NT2/D1 (cell line): ENCODE results near the gene TNPO3.

Source experiments
- DNase-seq: peaks from one replicate; pipeline ENCODE4 v3.0.0-alpha.2; 2011; ENCODE audit warnings: low read depth, low spot score
- H3K27me3 ChIP-seq: 2 replicates; pipeline ENCODE4 v1.6.0; 2011; ENCODE audit warnings: mild to moderate bottlenecking; ENCODE audit not compliant: insufficient read length, insufficient read depth
- H3K36me3 ChIP-seq: 2 replicates; pipeline ENCODE4 v1.6.1; 2011; ENCODE audit warnings: mild to moderate bottlenecking, low read length, mixed read lengths; ENCODE audit not compliant: insufficient read depth, insufficient read length
- H3K4me1 ChIP-seq: 2 replicates; pipeline ENCODE4 v1.5.1; 2011; ENCODE audit not compliant: insufficient read depth, insufficient read length
- H3K4me3 ChIP-seq: 2 replicates; pipeline ENCODE4 v1.5.1; 2011; ENCODE audit warnings: low read depth; ENCODE audit not compliant: insufficient read length
- H3K9ac ChIP-seq: 2 replicates; pipeline ENCODE4 v1.6.0; 2011; ENCODE audit warnings: low read depth; ENCODE audit not compliant: insufficient read length
- H3K9me3 ChIP-seq: 2 replicates; pipeline ENCODE4 v1.5.1; 2011; ENCODE audit warnings: mild to moderate bottlenecking, low read length; ENCODE audit not compliant: insufficient read depth
- SUZ12 ChIP-seq: IDR thresholded peaks from 2 replicates; pipeline ENCODE4 v1.6.1; 2011; ENCODE audit not compliant: insufficient read length, insufficient read depth; ENCODE audit errors: extremely low read depth
- YY1 ChIP-seq: IDR thresholded peaks from 2 replicates; pipeline ENCODE4 v1.6.1; 2011; ENCODE audit not compliant: insufficient read length, insufficient read depth
- ZNF274 ChIP-seq: IDR thresholded peaks from 2 replicates; pipeline ENCODE4 v1.6.1; 2011; ENCODE audit warnings: mild to moderate bottlenecking, low read depth, low read length

Gene TNPO3

DNA sequence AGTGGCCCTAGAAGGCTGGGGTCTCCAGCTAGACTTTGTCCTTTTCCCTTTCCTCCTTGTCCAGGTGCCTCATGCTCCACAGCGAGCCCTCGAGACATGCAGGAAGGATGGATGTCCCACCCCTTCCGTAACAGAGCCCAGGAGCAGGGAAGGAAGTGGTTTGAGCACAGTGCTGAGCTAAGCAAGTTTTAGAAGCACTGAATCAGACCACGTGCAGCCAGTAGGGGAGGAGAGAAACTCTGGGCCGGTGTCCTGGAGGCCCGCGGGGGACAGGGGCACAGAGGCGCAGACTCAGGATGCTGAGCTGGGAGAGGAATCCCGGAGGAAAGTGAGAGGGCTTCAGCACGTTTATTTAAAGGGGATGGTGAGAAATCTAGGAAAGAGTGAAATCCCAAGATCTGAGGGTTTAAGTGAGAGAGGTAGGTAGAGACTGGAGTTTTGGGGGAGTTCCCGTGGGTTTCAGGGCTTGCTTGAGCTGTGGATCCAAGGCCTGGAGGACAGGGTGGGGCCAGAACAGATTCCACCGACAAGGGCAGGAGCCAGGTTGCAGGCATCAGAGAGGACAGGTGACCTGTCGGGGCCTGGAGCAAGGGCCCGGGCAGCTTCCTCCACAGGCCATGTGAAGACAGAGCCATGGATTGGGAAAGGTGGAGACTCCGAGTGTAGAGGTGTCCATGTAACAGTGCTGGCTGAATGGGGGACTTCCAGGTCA lies 121.6 kb downstream of the TNPO3 start:
- Histone ChIP-seq H3K4me1 (peaks cover 4% of the 10 kb centered on the region), H3K9me3 (peaks cover 2% of the 10 kb centered on the region; the same call in 1 of the 2 replicates), H3K27me3 (peaks cover 40% of the 10 kb centered on the region), H3K9ac (no peak overlapping the region), H3K4me3 (no peak overlapping the region), H3K36me3 (no peaks in the 10 kb centered on the region)
- no peak for DNase-seq
- TF ChIP-seq SUZ12 (no peak), ZNF274 (no peak), YY1 (no peak)

DNA sequence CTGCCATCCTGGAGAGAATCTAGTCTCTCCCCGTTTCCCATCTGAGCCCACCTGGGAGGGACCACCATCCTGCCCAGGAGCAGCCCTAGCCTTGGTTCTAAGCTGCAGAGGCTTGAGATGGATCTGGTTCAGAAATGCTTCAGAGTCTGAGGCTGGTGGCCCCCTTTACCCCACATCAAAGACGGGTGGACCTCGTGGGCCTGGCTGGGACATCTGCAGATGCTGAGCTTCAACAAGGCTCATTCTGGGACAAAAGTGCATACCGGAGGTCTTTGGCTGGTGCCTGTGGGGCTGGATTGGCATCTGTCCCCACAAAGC lies 122.1 kb downstream of the TNPO3 start:
- peaks cover 35% of the 10 kb centered on the region for H3K27me3 ChIP-seq
- no peak overlapping the region for H3K4me3 ChIP-seq
- TF ChIP-seq YY1 (no peak), ZNF274 (no peak), SUZ12 (no peak)
- peaks cover 6% of the 10 kb centered on the region; the same call in 1 of the 2 replicates for H3K9me3 ChIP-seq
- H3K4me1 ChIP-seq: peaks cover 4% of the 10 kb centered on the region
- H3K36me3 ChIP-seq: no peaks in the 10 kb centered on the region
- no peak for DNase-seq
- no peak overlapping the region for H3K9ac ChIP-seq

GRCh38 chr7:128931965-128932861 lies 122.7 kb downstream of the TNPO3 start:
- Histone ChIP-seq H3K36me3 (no peaks in the 10 kb centered on the region), H3K27me3 (peaks cover 29% of the 10 kb centered on the region), H3K4me1 (no peaks in the 10 kb centered on the region), H3K9ac (no peak overlapping the region), H3K4me3 (no peak overlapping the region), H3K9me3 (peaks cover 6% of the 10 kb centered on the region; the same call in 1 of the 2 replicates)
- DNase-seq: no peak
- no peak for TF ChIP-seq YY1
- TF ChIP-seq SUZ12: no peak
- TF ChIP-seq ZNF274: no peak

GRCh38 chr7:128931190-128931798 lies 123.6 kb downstream of the TNPO3 start:
- Histone ChIP-seq H3K36me3 (no peaks in the 10 kb centered on the region), H3K4me1 (no peaks in the 10 kb centered on the region), H3K9me3 (peaks cover 6% of the 10 kb centered on the region; the same call in 1 of the 2 replicates), H3K27me3 (peaks cover 20% of the 10 kb centered on the region), H3K4me3 (no peak overlapping the region), H3K9ac (no peak overlapping the region)
- TF ChIP-seq SUZ12: no peak
- TF ChIP-seq ZNF274: no peak
- TF ChIP-seq YY1: no peak
- no peak for DNase-seq

DNA sequence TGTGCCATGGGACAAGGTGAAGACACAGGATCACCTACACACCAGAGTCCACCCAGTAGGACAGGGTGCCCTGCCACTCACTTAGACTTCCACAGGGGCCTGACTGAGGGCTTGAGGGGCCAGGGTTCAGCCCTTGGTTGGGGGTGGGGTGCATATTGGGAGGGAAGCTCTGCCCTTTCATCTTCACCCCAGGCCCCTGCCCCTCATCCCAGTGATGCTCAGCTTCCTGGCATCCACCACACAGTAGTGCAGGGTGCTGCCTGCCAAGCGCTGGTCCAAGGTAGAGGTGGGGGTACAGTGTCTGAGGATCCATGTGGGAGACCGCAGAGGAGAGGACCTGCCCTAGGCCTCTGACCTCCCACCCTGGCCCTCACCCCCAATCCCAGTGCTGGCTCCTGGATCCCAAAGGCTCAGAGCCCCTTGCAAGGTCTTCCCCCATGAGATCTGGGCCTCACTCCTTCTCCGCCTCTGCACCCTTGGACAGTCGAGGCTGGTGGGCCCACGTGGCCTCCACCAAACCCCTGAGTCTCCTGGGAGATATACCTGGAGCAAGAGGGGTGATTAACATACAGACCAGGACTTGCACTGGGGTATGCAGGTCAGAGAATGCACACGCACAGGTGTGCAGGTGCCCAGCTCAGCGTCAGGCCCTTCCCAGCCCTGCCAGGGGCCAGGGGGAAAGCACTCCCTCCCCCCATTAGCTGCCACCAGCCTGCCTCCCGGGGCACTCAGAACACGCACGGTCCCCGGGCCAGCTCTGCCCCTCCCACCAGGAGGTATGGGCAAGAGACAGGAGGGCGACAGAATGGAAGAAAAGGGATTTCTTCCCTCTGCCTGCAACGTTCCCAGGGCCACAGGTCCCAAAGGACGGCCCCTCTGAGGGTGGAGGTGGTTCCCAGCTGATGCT lies 125.8 kb downstream of the TNPO3 start:
- TF ChIP-seq SUZ12: no peak
- TF ChIP-seq YY1: no peak
- H3K9ac ChIP-seq: no peak overlapping the region
- no peaks in the 10 kb centered on the region for H3K4me1 ChIP-seq
- H3K27me3 ChIP-seq: no peaks in the 10 kb centered on the region
- H3K9me3 ChIP-seq: peaks cover 6% of the 10 kb centered on the region; the same call in 1 of the 2 replicates
- H3K4me3 ChIP-seq: no peak overlapping the region
- no peak for DNase-seq
- no peaks in the 10 kb centered on the region for H3K36me3 ChIP-seq

GRCh38 chr7:128928159-128928813 lies 126.6 kb downstream of the TNPO3 start:
- Histone ChIP-seq H3K9me3 (peaks cover 6% of the 10 kb centered on the region; the same call in 1 of the 2 replicates), H3K4me3 (no peak overlapping the region), H3K36me3 (no peaks in the 10 kb centered on the region), H3K27me3 (no peaks in the 10 kb centered on the region), H3K4me1 (no peaks in the 10 kb centered on the region), H3K9ac (no peak overlapping the region)
- DNase-seq: no peak
- TF ChIP-seq SUZ12 (no peak), YY1 (no peak), ZNF274 (no peak)
